A549 (cell line): Measurements from ENCODE around the gene PHRF1. TPM values are rescaled to one million over a fixed set of nuclear protein-coding genes. Genes with fewer than 3 reads are reported as not detected.

Experiments used
- ATAC-seq, 2 experiments: fragments of 200-7000 bp in 1 of 2; fragments of >200 bp in 1 of 2; cut with Nextera tagmentation in 1 of 2; cut with Tn5 transposase in 1 of 2; 3 replicates each; pipeline versions ENCODE4 v1.8.0 to v1.9.1; 2018 to 2020; ENCODE audit warnings: mild to moderate bottlenecking in 1 of 2, moderate library complexity in 1 of 2
- CTCF ChIA-PET: fragments of 300-600 bp; sonication (Branson Sonifier 250); formaldehyde crosslinking; extraction: SDS; loops from one replicate; lab custom pipeline; 2021; ENCODE audit warnings: antibody characterized with exemption, inconsistent platforms; lab: Yijun Ruan, JAX
- POLR2A ChIA-PET: fragments of 350-600 bp; formaldehyde crosslinking; extraction: SDS; loops from one replicate; lab custom pipeline; 2021; ENCODE audit warnings: antibody characterized with exemption, inconsistent platforms; lab: Yijun Ruan, JAX
- DNase-seq, 2 experiments: peaks; one replicate each; pipeline versions ENCODE4 v3.0.0 to v3.0.0-alpha.2; 2011 to 2016; ENCODE audit warnings: low read depth in 1 of 2, low spot score in 1 of 2
- FAIRE-seq: peaks from 2 replicates; lab custom pipeline; 2011; peaks lifted over from hg19 to GRCh38; lab: Jason Lieb, UNC
- H3K27ac ChIP-seq, 2 experiments: fragments of >200 bp; sonication (Bioruptor Twin); formaldehyde crosslinking; 3 replicates each; pipeline ENCODE4 v1.5.1; 2016 to 2017
- H3K4me1 ChIP-seq: fragments of >200 bp; sonication (Bioruptor Twin); formaldehyde crosslinking; 3 replicates; pipeline ENCODE4 v1.6.1; 2016
- H3K4me2 ChIP-seq: fragments of >200 bp; sonication (Bioruptor Twin); formaldehyde crosslinking; 3 replicates; pipeline ENCODE4 v1.6.1; 2016
- H3K4me3 ChIP-seq: fragments of >200 bp; sonication (Bioruptor Twin); formaldehyde crosslinking; 3 replicates; pipeline ENCODE4 v1.5.1; 2016
- H3K9me3 ChIP-seq: fragments of >200 bp; sonication (Bioruptor Twin); formaldehyde crosslinking; 3 replicates; pipeline ENCODE4 v1.6.1; 2016
- CEBPB ChIP-seq, 2 experiments: fragments of >200 bp in 1 of 2; sonication (Bioruptor Twin) in 1 of 2; formaldehyde crosslinking in 1 of 2; IDR thresholded peaks; 2 replicates each; pipeline ENCODE4 v1.6.1; 2012 to 2016
- EHF ChIP-seq: fragments of 250-450 bp; sonication (Bioruptor Pico); IDR thresholded peaks from 2 replicates; pipeline ENCODE4 v1.5.0; 2020; ENCODE audit warnings: mild to moderate bottlenecking
- FOXS1 ChIP-seq: fragments of 250-450 bp; sonication (Bioruptor Pico); IDR thresholded peaks from 2 replicates; pipeline ENCODE4 v1.5.0; 2020; ENCODE audit warnings: mild to moderate bottlenecking, moderate library complexity
- GATA3 ChIP-seq: IDR thresholded peaks from 2 replicates; pipeline ENCODE4 v1.6.1; 2012; ENCODE audit warnings: borderline replicate concordance
- HES2 ChIP-seq: fragments of >200 bp; sonication (Bioruptor Twin); formaldehyde crosslinking; IDR thresholded peaks from 2 replicates; pipeline ENCODE4 v1.6.1; 2016
- HOXB5 ChIP-seq: fragments of 250-450 bp; sonication (Bioruptor Pico); IDR thresholded peaks from 2 replicates; pipeline ENCODE4 v1.5.0; 2020; ENCODE audit warnings: mild to moderate bottlenecking, moderate library complexity
- KDM5A ChIP-seq: fragments of 200-600 bp; sonication (generic); IDR thresholded peaks from 2 replicates; pipeline ENCODE4 v1.6.1; 2016; ENCODE audit warnings: antibody characterized with exemption, mild to moderate bottlenecking
- MAZ ChIP-seq: fragments of 150-350 bp; IDR thresholded peaks from 2 replicates; pipeline ENCODE4 v1.6.1; 2014; ENCODE audit warnings: antibody characterized with exemption, low read depth, low read length, borderline replicate concordance
- MYC ChIP-seq: IDR thresholded peaks from 2 replicates; pipeline ENCODE4 v1.6.1; 2012; ENCODE audit warnings: mild to moderate bottlenecking, inconsistent platforms, low read length, improper control_type of control experiment, borderline replicate concordance
- NR3C1 ChIP-seq: fragments of >200 bp; sonication (Bioruptor Twin); formaldehyde crosslinking; IDR thresholded peaks from 3 replicates; pipeline ENCODE4 v1.6.1; 2017
- POLR2A ChIP-seq: IDR thresholded peaks from 2 replicates; pipeline ENCODE4 v1.6.1; 2012; ENCODE audit warnings: mild to moderate bottlenecking, low read length
- POLR2AphosphoS2 ChIP-seq: conservative IDR thresholded peaks from 2 replicates; pipeline ENCODE4 v1.6.1; 2012; ENCODE audit warnings: low read length, improper control_type of control experiment, inconsistent platforms
- SMC3 ChIP-seq: fragments of >200 bp; sonication (Bioruptor Twin); formaldehyde crosslinking; IDR thresholded peaks from 3 replicates; pipeline ENCODE4 v1.6.1; 2018; ENCODE audit warnings: inconsistent platforms
- SREBF2 ChIP-seq: fragments of 450-650 bp; IDR thresholded peaks from 2 replicates; pipeline ENCODE4 v1.6.1; 2014; ENCODE audit warnings: mild to moderate bottlenecking, moderate library complexity
- TP53 ChIP-seq: fragments of 250-450 bp; sonication (Bioruptor Pico); IDR thresholded peaks from 2 replicates; pipeline ENCODE4 v1.5.0; 2021; ENCODE audit warnings: mild to moderate bottlenecking, moderate library complexity
- ZFP36 ChIP-seq: fragments of 450-650 bp; IDR thresholded peaks from 2 replicates; pipeline ENCODE4 v1.6.1; 2014; ENCODE audit warnings: borderline replicate concordance; ENCODE audit not compliant: partially characterized antibody
- WGBS: methylation state at CpG from one replicate; pipeline ENCODE4 v1.1.6; 2017; ENCODE audit errors: missing lambda C conversion rate; 5-methylcytosine and 5-hydroxymethylcytosine counted together
- polyA plus RNA-seq, 4 experiments: library from polyadenylated mRNA; depleted of rRNA in 3 of 4; stranded (reverse); fragments of >200 nt; fragmentation: RNase III in 1 of 4; extraction: RNeasy Plus Mini Kit Qiagen cat#74134 plus additional on column Dnase treatment in 1 of 4; gene quantifications; 2 replicates in 3 of 4; 3 replicates in 1 of 4; pipeline ENCODE4 v1.2.3, GENCODE V29; 2011 to 2017
- TF ChIP-seq, protein P1 (sequence below): fragments of 150-350 bp; IDR thresholded peaks from 2 replicates; pipeline ENCODE4 v1.6.1; 2014; ENCODE audit warnings: low read depth, mild to moderate bottlenecking, low read length
- TF ChIP-seq, protein P2 (sequence below): IDR thresholded peaks from 2 replicates; pipeline ENCODE4 v1.6.1; 2012
- TF ChIP-seq, protein P3 (sequence below): fragments of >200 bp; sonication (Bioruptor Twin); formaldehyde crosslinking; IDR thresholded peaks from 3 replicates; pipeline ENCODE4 v1.5.1; 2016

The PHRF1 gene
- polyA plus RNA-seq, 2 of the 4 experiments (the other 2 are of a cell fraction): 10.8 to 25.3 TPM

GRCh38 chr11:628056-628455 lies 51.8 kb downstream of the PHRF1 start:
- H3K9me3 ChIP-seq: no peaks in the 10 kb centered on the region
- no peak overlapping the region for H3K4me2 ChIP-seq
- no peak for TF ChIP-seq GATA3
- POLR2A ChIA-PET: no interaction called here
- 97% methylated on average over 30 of the region's 31 CpGs for WGBS
- no peak overlapping the region for H3K4me3 ChIP-seq
- ATAC-seq (no peak), DNase-seq (no peak), FAIRE-seq (no peak)
- peaks cover 26% of the 10 kb centered on the region for H3K4me1 ChIP-seq
- peak overlapping the region in 1 of 2 experiments; percentile 60; a peak in 4 of 6 replicates for H3K27ac ChIP-seq
- CTCF ChIA-PET: interaction anchor here (0.5 to 0.7 kb wide), 3 partner anchors 28 to 69 kb away, joined by 3 to 5 read pairs (median 3); no protein-coding TSS in a partner anchor

DNA sequence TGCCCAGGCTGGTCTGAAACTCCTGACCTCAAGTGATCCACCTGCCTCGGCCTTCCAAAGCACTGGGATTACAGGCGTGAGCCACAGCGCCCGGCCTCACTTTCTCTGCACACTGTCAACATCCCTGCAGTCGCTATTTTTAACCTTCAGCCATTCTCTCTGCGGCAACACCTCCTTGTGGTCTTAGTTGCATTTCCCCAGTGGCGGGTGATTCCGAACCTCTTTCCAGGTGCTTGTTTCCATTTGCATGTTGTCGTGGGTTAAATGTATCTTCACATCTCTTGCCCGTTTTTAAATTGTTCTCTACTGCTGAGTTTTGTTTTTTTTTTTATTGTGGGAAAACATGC lies 52.9 kb downstream of the PHRF1 start:
- ATAC-seq (no peak), FAIRE-seq (no peak), DNase-seq (no peak)
- TF ChIP-seq MYC (no peak), TP53 (no peak), SMC3 (no peak), POLR2AphosphoS2 (no peak), CEBPB (IDR thresholded peaks at IDR 0.05) (no peak), ZFP36 (no peak), SREBF2 (no peak), HES2 (no peak), FOXS1 (CRISPR knock-in tag) (no peak), KDM5A (no peak), NR3C1 (no peak)
- TF ChIP-seq, protein P1, sequence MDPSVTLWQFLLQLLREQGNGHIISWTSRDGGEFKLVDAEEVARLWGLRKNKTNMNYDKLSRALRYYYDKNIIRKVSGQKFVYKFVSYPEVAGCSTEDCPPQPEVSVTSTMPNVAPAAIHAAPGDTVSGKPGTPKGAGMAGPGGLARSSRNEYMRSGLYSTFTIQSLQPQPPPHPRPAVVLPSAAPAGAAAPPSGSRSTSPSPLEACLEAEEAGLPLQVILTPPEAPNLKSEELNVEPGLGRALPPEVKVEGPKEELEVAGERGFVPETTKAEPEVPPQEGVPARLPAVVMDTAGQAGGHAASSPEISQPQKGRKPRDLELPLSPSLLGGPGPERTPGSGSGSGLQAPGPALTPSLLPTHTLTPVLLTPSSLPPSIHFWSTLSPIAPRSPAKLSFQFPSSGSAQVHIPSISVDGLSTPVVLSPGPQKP: no peak
- TF ChIP-seq, protein P2, sequence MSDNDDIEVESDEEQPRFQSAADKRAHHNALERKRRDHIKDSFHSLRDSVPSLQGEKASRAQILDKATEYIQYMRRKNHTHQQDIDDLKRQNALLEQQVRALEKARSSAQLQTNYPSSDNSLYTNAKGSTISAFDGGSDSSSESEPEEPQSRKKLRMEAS: no peak
- ChIA-PET CTCF (no interaction called here), POLR2A (no interaction called here)
- H3K27ac ChIP-seq: peak overlapping the region in 1 of 2 experiments; percentile 60; a peak in 4 of 6 replicates
- no peak overlapping the region for H3K4me3 ChIP-seq
- no peaks in the 10 kb centered on the region for H3K9me3 ChIP-seq
- 82% methylated on average over 10 of the region's 10 CpGs for WGBS
- H3K4me1 ChIP-seq: peaks cover 17% of the 10 kb centered on the region
- H3K4me2 ChIP-seq: no peak overlapping the region

GRCh38 chr11:630871-631270 lies 54.6 kb downstream of the PHRF1 start:
- no peaks in the 10 kb centered on the region for H3K9me3 ChIP-seq
- no peak overlapping the region for H3K4me3 ChIP-seq
- ATAC-seq (no peak), FAIRE-seq (no peak), DNase-seq (no peak)
- H3K4me2 ChIP-seq: no peak overlapping the region
- ChIA-PET CTCF (interaction anchor here (1.0 to 1.2 kb wide), 2 partner anchors 10 to 76 kb away, joined by 3 to 4 read pairs; no protein-coding TSS in a partner anchor), POLR2A (no interaction called here)
- TF ChIP-seq, protein P3, sequence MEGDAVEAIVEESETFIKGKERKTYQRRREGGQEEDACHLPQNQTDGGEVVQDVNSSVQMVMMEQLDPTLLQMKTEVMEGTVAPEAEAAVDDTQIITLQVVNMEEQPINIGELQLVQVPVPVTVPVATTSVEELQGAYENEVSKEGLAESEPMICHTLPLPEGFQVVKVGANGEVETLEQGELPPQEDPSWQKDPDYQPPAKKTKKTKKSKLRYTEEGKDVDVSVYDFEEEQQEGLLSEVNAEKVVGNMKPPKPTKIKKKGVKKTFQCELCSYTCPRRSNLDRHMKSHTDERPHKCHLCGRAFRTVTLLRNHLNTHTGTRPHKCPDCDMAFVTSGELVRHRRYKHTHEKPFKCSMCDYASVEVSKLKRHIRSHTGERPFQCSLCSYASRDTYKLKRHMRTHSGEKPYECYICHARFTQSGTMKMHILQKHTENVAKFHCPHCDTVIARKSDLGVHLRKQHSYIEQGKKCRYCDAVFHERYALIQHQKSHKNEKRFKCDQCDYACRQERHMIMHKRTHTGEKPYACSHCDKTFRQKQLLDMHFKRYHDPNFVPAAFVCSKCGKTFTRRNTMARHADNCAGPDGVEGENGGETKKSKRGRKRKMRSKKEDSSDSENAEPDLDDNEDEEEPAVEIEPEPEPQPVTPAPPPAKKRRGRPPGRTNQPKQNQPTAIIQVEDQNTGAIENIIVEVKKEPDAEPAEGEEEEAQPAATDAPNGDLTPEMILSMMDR: no peak
- no peak for TF ChIP-seq GATA3
- no peak for TF ChIP-seq MAZ
- no peak for TF ChIP-seq EHF (CRISPR knock-in tag)
- no peak for TF ChIP-seq POLR2A
- no peak for TF ChIP-seq SREBF2
- TF ChIP-seq HOXB5: no peak
- no peak overlapping the region for H3K27ac ChIP-seq
- WGBS: 93% methylated on average over 5 of the region's 5 CpGs
- H3K4me1 ChIP-seq: peaks cover 6% of the 10 kb centered on the region; the same call in 1 of the 3 replicates
